H9 (cell line): Measurements from ENCODE around the gene AKR1C2. TPM values are rescaled to one million over a fixed set of nuclear protein-coding genes. Genes with fewer than 3 reads are reported as not detected.
"Not testable (repeated sequence)": the region's sequence is repeated elsewhere in the genome, so short reads cannot be mapped to it uniquely, and the experiment has no call there.

Source experiments
- DNase-seq: peaks from one replicate; pipeline ENCODE4 v3.0.0-alpha.2; 2017
- H2AFZ ChIP-seq: one replicate; pipeline ENCODE4 v1.6.1; 2013; ENCODE audit warnings: mild to moderate bottlenecking, low read length, control low read depth, moderate library complexity
- H2AK5ac ChIP-seq: 2 replicates; pipeline ENCODE4 v1.6.1; 2013; ENCODE audit warnings: low read length, control low read depth, mixed read lengths; ENCODE audit not compliant: insufficient read length
- H2BK120ac ChIP-seq: one replicate; pipeline ENCODE4 v1.6.1; 2013; ENCODE audit warnings: low read depth, mild to moderate bottlenecking, low read length, control low read depth, inconsistent platforms; ENCODE audit not compliant: poor library complexity, severe bottlenecking
- H2BK12ac ChIP-seq: 2 replicates; pipeline ENCODE4 v1.6.1; 2013; ENCODE audit warnings: low read length, control low read depth, mixed read lengths, low read depth; ENCODE audit not compliant: insufficient read length
- H2BK15ac ChIP-seq: 2 replicates; pipeline ENCODE4 v1.6.1; 2013; ENCODE audit warnings: low read depth, low read length, control low read depth
- H2BK20ac ChIP-seq: one replicate; pipeline ENCODE4 v1.6.1; 2013; ENCODE audit warnings: low read depth, mild to moderate bottlenecking, low read length, control low read depth, inconsistent platforms; ENCODE audit not compliant: poor library complexity, severe bottlenecking
- H2BK5ac ChIP-seq: 2 replicates; pipeline ENCODE4 v1.6.1; 2013; ENCODE audit warnings: low read length, control low read depth, mixed read lengths; ENCODE audit not compliant: insufficient read length
- H3K14ac ChIP-seq: 2 replicates; pipeline ENCODE4 v1.6.1; 2013; ENCODE audit warnings: low read length, control low read depth; ENCODE audit not compliant: insufficient read depth
- H3K18ac ChIP-seq: 2 replicates; pipeline ENCODE4 v1.6.1; 2013; ENCODE audit warnings: low read depth, mild to moderate bottlenecking, mixed read lengths, low read length, control low read depth; ENCODE audit not compliant: insufficient read length
- H3K23ac ChIP-seq: 2 replicates; pipeline ENCODE4 v1.6.1; 2013; ENCODE audit warnings: low read length, control low read depth, mixed read lengths, low read depth; ENCODE audit not compliant: insufficient read length
- H3K23me2 ChIP-seq: 2 replicates; pipeline ENCODE4 v1.6.1; 2013; ENCODE audit warnings: low read depth, mild to moderate bottlenecking, mixed read lengths, low read length, control low read depth; ENCODE audit not compliant: insufficient read length, poor library complexity, severe bottlenecking
- H3K27ac ChIP-seq: 2 replicates; pipeline ENCODE4 v1.5.1; 2013; ENCODE audit warnings: low read length, control low read depth, mixed read lengths, low read depth; ENCODE audit not compliant: insufficient read length
- H3K27me3 ChIP-seq: 2 replicates; pipeline ENCODE4 v1.6.1; 2013; ENCODE audit warnings: low read length, control low read depth, inconsistent platforms; ENCODE audit not compliant: insufficient read depth
- H3K4ac ChIP-seq: 2 replicates; pipeline ENCODE4 v1.6.1; 2013; ENCODE audit warnings: low read depth, mild to moderate bottlenecking, control low read depth, inconsistent platforms, low read length, moderate library complexity
- H3K4me1 ChIP-seq: 2 replicates; pipeline ENCODE4 v1.6.1; 2013; ENCODE audit warnings: low read length, control low read depth, inconsistent platforms; ENCODE audit not compliant: insufficient read depth
- H3K4me2 ChIP-seq: 2 replicates; pipeline ENCODE4 v1.6.1; 2013; ENCODE audit warnings: low read length, control low read depth, mixed read lengths; ENCODE audit not compliant: insufficient read length, insufficient read depth
- H3K56ac ChIP-seq: 2 replicates; pipeline ENCODE4 v1.6.1; 2013; ENCODE audit warnings: low read depth, mild to moderate bottlenecking, mixed read lengths, low read length, control low read depth; ENCODE audit not compliant: insufficient read length
- H3K79me1 ChIP-seq: 2 replicates; pipeline ENCODE4 v1.6.1; 2013; ENCODE audit warnings: low read depth, mild to moderate bottlenecking, moderate library complexity, low read length, control low read depth, inconsistent platforms; ENCODE audit not compliant: insufficient read depth, poor library complexity, severe bottlenecking
- H3K79me2 ChIP-seq: 2 replicates; pipeline ENCODE4 v1.6.1; 2013; ENCODE audit warnings: low read length, control low read depth, inconsistent platforms; ENCODE audit not compliant: insufficient read depth
- H3K9ac ChIP-seq: 2 replicates; pipeline ENCODE4 v1.6.1; 2013; ENCODE audit warnings: low read length, control low read depth, mixed read lengths; ENCODE audit not compliant: insufficient read length; ENCODE audit errors: extremely low read depth
- H3K9me3 ChIP-seq: one replicate; pipeline ENCODE4 v1.6.1; 2013; ENCODE audit warnings: low read depth, low read length, inconsistent platforms; ENCODE audit not compliant: control insufficient read depth
- H3T11ph ChIP-seq: one replicate; pipeline ENCODE4 v1.6.1; 2013; ENCODE audit warnings: mild to moderate bottlenecking, low read length, control low read depth, inconsistent platforms
- H4K20me1 ChIP-seq: one replicate; pipeline ENCODE4 v1.6.1; 2013; ENCODE audit not compliant: control insufficient read depth, insufficient read length, insufficient read depth
- H4K5ac ChIP-seq: 2 replicates; pipeline ENCODE4 v1.6.1; 2013; ENCODE audit warnings: low read depth, mild to moderate bottlenecking, mixed read lengths, low read length, control low read depth; ENCODE audit not compliant: insufficient read length
- H4K8ac ChIP-seq: replicated peaks from 2 replicates; pipeline ENCODE4 v1.6.1; 2013; ENCODE audit warnings: low read length, control low read depth, mixed read lengths, low read depth; ENCODE audit not compliant: insufficient read length
- H4K91ac ChIP-seq: 2 replicates; pipeline ENCODE4 v1.6.1; 2013; ENCODE audit warnings: low read depth, mild to moderate bottlenecking, moderate library complexity, mixed read lengths, low read length, control low read depth; ENCODE audit not compliant: insufficient read length
- H3K27ac Mint-ChIP-seq, 3 experiments: 2 replicates in 2 of 3; 3 replicates in 1 of 3; pipeline ENCODE4 v1.8.0; 2020 to 2021; ENCODE audit warnings: mixed read lengths in 3 of 3, mild to moderate bottlenecking in 1 of 3, moderate library complexity in 1 of 3
- H3K27me3 Mint-ChIP-seq: 2 replicates; pipeline ENCODE4 v1.8.0; 2021; ENCODE audit warnings: low read depth, mild to moderate bottlenecking, moderate library complexity, mixed read lengths
- H3K36me3 Mint-ChIP-seq, 3 experiments: 2 replicates in 2 of 3; 3 replicates in 1 of 3; pipeline ENCODE4 v1.8.0; 2020 to 2021; ENCODE audit warnings: low read depth in 3 of 3, mixed read lengths in 3 of 3; ENCODE audit not compliant: insufficient read depth in 1 of 3
- H3K4me1 Mint-ChIP-seq, 2 experiments: 2 replicates each; pipeline ENCODE4 v1.8.0; 2020; ENCODE audit warnings: mixed read lengths in 2 of 2
- H3K4me3 Mint-ChIP-seq, 2 experiments: 2 replicates in 1 of 2; 3 replicates in 1 of 2; pipeline ENCODE4 v1.8.0; 2020 to 2021; ENCODE audit warnings: mild to moderate bottlenecking in 2 of 2, mixed read lengths in 2 of 2, moderate library complexity in 1 of 2
- H3K9me3 Mint-ChIP-seq, 2 experiments: 2 replicates in 1 of 2; 3 replicates in 1 of 2; pipeline ENCODE4 v1.8.0; 2020; ENCODE audit warnings: mild to moderate bottlenecking in 2 of 2, mixed read lengths in 2 of 2, moderate library complexity in 1 of 2
- WGBS: extraction: QIAGEN DNeasy Blood & Tissue Kit; methylation state at CpG from one replicate; pipeline ENCODE4 v1.1.7; 2013; ENCODE audit warnings: missing lambda C conversion rate, low lambda C conversion rate, mixed read lengths; ENCODE audit not compliant: insufficient read length; ENCODE audit errors: extremely low coverage; 5-methylcytosine and 5-hydroxymethylcytosine counted together
- total RNA-seq: library from RNA; stranded (reverse); gene quantifications from 2 replicates; pipeline ENCODE4 v1.2.1, GENCODE V29; 2021

The AKR1C2 gene
- total RNA-seq, 1 experiment from 2014 or later: 0.74 TPM

GRCh38 chr10:4940073-4940428, 63.6 kb downstream of the AKR1C2 start:
- H2BK120ac ChIP-seq, H3K27ac ChIP-seq, H4K5ac ChIP-seq, H3K4me2 ChIP-seq, H2BK12ac ChIP-seq, H2BK20ac ChIP-seq, H4K91ac ChIP-seq, H2BK15ac ChIP-seq, H3K4me1 ChIP-seq, H3K27me3 Mint-ChIP-seq, H3K23me2 ChIP-seq, H3K9me3 ChIP-seq, H3K4me3 Mint-ChIP-seq, H3K79me1 ChIP-seq, H4K20me1 ChIP-seq, H3K27me3 ChIP-seq, H2BK5ac ChIP-seq, H3K14ac ChIP-seq, H3K9ac ChIP-seq, H3T11ph ChIP-seq, H4K8ac ChIP-seq, DNase-seq, H3K56ac ChIP-seq, H2AFZ ChIP-seq, H3K4ac ChIP-seq, H3K27ac Mint-ChIP-seq, H2AK5ac ChIP-seq, H3K18ac ChIP-seq, H3K79me2 ChIP-seq, H3K23ac ChIP-seq: not testable (repeated sequence)
- Mint-ChIP-seq H3K36me3 (peaks cover 3 to 20% (median 8%) of the 10 kb centered on the region in 3 experiments; a peak in 6 of 7 replicates), H3K9me3 (peaks cover 28 to 52% of the 10 kb centered on the region in 2 experiments), H3K4me1 (peaks cover 15 to 20% of the 10 kb centered on the region in 2 experiments)
- no CpG with 5 or more reads among the region's 6 CpGs for WGBS
